ENCODE data around the gene PRUNE2. TPM values are rescaled to one million over a fixed set of nuclear protein-coding genes. Genes with fewer than 3 reads are reported as not detected.
A peak's percentile ranks its signal among the peaks of the same experiment; 100 is the strongest.
"Not testable (repeated sequence)": the region's sequence is repeated elsewhere in the genome, so short reads cannot be mapped to it uniquely, and the experiment has no call there.

PRUNE2 gene
- polyA plus RNA-seq, 4 donors, result 9.0 to 16.3 (median 11.1) TPM

DNA sequence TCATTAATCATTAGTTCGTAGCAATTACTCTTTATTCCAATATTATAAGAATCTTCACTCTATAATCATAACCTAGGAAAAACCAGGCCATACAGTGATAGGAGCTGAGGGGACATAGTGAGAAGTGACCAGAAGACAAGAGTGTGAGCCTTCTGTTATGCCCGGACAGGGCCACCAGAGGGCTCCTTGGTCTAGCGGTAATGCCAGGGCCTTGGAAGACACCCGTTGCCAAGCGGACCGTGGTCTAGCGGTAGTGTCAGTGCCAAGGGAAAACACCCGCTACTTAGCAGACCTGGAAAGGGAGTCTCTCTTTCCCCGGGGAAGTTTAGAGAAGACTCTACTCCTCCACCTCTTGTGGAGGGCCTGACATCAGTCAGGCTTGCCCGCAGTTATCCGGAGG is 239.9 kb downstream of the PRUNE2 start:
- DNase-seq (ENCODE audit: low read depth in 4 of 4, low spot score in 2 of 4), result not testable (repeated sequence)

DNA sequence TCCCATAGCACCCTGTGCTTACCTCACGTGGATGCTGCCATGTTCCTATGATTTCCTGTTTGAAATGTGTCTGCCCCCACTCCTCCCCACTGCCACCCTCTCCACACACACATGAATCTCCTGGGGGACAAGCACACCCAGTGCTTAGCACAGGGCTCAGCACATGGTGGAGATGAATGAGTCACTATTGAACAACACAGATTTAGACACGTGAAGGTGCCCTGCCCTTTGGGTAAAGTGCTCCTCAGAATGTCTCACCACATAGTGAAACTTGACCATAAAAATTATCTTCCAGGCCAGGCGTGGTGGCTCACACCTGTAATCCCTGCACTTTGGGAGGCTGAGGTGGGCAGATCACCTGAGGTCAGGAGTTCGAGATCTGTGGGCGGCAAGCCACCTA is 240.5 kb downstream of the PRUNE2 start:
- DNase-seq (ENCODE audit: low read depth in 4 of 4, low spot score in 2 of 4), result no peak

DNA sequence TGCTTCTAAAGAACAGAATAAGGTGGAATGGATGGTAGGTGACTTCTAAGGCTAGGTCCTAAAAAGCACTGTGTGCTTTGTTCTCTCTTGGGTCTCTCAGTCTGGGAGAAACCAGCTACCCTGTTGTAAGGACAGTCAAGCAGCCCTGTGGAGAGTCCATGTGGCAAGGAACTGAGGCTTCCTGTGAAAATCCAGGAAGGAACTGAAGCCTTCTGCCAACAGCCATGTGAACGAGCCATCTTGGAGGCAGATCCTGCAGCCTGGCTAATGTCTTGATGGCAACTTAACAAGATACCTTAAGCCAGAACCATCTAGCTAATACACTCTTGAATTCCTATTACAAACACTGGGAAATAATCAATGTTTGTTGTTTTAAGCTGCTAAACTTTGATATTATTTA is 241.8 kb downstream of the PRUNE2 start:
- no peak for DNase-seq (ENCODE audit: low read depth in 4 of 4, low spot score in 2 of 4)

DNA sequence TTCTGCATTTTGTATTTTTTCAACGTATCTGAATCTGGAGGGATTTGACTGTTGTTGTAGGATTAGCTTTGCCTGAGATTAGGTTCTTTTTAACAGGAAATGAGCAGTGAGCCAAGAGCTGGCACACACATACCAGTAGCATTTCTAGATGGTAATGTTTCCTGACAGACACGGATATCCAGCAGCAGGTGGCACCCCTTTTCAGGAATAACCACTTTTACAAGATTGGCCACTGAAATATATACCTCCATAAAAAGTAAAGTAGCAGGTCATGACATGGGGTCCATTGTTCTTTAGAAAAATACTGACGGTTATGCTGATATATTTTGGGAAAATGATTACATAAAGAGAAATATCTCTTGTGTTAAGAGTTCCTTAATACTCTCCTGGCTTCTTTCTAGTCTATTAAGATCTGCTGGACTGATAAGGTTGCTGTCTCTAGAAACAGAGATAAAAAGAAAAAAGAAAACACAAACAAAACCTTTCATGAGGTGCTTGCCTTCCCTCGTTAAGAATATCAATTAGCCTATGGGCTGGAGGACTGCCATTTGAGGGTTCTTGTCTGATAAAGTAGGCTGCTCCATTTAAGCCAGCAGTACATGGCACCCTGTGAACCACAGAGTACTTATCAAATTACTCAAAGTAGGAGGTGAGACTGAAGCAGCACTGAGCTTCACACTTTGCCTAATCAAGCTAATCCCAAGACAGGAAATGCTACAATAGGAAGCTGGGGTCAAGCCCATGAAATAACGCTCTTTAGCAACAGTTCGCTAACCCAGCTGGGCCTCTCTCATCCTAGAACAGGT is 243.2 kb downstream of the PRUNE2 start:
- no peak for DNase-seq (ENCODE audit: low read depth in 4 of 4, low spot score in 2 of 4)

DNA sequence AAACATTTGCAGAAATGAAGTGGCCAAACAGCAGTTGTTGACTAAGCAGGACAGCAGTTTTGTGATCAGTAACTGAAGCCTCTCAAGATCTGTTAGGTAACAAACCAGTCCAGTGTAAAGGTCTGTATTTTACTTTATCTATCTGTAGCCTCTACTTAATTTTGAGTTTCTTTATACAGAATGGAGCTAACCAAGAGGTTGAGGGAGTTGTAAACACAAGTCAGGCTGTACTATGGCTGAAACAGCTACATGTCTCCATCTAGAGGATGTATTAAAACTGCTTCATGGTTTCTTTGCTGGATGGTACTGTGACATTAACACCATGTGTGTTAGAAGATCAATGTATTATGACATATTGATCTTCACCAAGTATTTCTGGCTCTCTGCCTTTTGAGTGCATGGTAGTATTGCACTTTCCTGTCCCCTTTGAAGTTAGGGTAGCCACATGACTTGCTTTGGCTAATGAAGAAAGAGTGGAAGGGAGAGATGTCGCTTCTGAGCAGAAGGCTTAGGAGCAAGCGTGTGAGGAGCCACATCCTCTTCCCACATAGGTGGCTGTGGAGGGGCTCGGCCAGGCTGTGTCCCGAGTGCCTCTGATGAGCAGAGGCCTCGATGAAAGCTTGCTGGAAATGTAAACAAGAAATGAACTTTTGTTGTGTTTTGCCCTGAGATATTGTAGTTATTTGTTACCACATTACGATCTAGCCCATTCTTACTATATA is 247.2 kb downstream of the PRUNE2 start:
- peak in 2 of 4 donors; percentile 23 to 37 for DNase-seq (ENCODE audit: low read depth in 4 of 4, low spot score in 2 of 4)

DNA sequence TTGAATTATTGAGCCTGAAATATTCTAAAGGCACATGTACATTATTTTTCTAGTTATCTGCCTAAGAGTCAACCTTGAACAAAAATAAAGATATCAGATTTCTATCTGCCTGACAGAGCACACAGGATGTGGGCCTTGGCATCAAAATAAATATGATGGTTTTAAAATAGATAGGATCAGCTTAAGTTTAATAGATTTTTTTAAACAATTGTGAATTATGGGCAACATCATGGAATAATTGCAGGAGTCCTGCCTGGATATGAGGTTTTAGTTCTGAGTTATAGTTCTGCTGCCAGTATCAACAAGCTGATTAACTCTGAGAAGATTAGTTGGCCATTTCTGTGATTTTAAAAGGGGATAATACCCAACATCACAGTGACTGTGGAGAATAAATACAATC is 248.6 kb downstream of the PRUNE2 start:
- no peak for DNase-seq (ENCODE audit: low read depth in 4 of 4, low spot score in 2 of 4)

DNA sequence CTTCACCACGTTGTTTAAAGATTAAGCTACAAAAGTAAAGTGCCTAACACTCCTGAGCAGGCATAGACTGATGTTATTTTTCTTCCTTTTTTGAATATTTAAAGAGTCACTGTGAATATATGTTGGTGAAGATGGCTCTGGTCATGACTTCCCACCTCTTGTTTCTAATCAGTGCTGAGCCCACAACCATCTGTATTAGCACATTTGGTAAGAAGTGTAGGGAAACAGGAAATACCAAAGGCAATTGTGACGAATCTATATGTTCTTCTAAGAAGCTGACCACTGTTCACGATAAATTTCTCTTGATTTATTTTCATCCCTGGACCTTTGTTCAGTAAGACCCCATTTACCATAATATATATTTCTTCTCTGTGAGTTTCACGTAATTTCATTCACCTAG is 249.9 kb downstream of the PRUNE2 start:
- no peak for DNase-seq (ENCODE audit: low read depth in 4 of 4, low spot score in 2 of 4)

DNA sequence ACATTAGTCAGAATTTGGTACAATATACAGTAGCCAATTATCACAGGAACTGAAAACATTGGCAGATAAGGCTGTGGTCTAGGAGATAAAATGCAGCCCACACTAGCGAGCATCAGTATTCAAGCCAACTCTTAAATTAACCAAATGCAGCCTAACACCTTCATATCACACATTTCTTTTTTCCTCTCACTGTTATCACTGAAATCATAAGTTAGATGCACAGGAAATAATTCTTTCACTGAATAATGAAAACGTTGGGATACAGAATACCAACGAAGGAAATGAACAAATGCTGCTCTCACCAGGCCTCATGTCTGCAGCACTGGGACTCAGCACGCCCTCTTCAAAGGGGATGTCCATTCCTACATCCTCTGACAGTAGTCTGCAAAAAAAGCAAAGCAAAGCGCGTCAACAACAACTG is 250.8 kb downstream of the PRUNE2 start:
- DNase-seq (ENCODE audit: low read depth in 4 of 4, low spot score in 2 of 4), result no peak

DNA sequence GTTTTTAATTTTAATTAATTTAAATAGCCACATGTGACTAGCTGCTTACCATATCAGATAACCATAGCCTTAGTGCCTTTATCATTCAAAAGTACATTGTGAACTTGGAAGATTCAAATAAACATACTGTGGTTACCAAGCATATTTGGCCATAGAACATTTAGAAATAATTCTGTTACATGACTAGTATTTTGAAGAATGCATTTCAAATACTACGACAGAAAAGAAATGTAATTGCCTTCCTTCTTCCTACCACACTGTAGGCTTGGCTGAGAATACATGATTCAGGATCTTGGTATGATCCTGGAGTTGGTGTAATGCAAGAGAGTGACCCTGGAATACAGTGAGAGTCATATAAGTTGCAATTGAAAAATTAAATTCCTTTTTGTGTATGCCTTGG is 251.3 kb downstream of the PRUNE2 start:
- DNase-seq (ENCODE audit: low read depth in 4 of 4, low spot score in 2 of 4), result no peak

DNA sequence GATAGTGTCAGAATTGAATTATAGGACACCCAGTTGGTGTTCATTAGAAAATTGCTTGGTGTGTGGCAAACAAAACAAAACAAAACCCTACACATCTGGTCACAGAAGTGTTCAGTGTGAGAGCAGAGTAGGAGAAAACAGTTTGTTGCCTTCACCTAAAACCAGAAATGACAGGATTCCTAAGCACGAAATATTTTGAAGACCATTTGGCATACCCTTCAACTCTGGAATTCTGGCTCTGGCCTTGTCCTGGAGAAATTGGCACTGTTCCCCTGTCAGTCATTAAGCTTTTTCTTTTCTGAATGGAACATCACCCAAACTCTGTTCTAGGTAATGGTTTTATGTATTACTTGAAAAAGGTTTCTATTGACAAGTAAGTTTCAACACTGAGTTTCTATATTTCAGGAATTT is 251.9 kb downstream of the PRUNE2 start:
- no peak for DNase-seq (ENCODE audit: low read depth in 4 of 4, low spot score in 2 of 4)

DNA sequence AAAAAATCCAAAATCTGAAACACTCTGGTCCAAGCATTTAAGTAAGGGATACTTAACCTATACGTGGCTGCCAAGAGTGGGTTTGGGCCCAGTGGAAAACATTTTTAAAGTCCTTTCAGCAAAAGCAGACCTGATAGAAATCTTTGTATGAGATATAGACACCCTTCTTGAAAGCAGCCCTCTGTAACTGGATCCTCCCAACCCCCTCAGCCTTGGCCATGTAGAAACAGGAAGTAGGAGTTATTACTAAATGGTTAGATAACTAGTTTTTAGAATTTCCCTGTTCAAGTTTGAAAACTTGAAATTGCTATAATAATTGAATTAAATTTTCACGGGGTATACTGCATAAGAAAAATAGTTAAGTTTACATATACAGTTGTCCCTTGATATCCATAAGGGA is 253.0 kb downstream of the PRUNE2 start:
- no peak for DNase-seq (ENCODE audit: low read depth in 4 of 4, low spot score in 2 of 4)

DNA sequence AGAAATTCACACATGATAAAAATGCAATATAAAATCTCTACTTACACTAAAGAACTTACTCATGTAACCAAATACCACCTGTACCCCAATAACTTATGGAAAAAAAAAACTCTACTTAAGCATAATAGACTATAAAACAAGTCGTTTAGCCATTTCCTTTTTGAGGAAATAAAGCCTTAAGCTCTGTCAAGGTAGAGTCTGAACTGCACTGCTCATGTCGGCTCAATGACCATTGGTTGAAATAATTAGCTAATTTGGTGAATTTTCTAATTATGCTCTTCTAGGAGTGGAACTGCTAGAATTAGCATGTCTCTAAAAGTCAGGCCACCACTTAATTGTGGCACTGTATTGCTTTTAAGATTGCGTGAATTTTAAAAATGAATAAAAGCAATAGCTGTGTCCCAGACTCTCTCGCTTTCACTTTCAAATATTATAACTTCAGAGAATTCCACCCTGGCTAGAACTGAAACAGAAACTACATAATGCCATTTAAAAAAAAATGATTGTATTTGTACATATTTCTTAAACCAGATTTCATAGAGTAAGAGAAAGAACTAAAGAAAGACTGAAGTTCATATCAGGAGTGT is 254.7 kb downstream of the PRUNE2 start:
- no peak for DNase-seq (ENCODE audit: low read depth in 4 of 4, low spot score in 2 of 4)

DNA sequence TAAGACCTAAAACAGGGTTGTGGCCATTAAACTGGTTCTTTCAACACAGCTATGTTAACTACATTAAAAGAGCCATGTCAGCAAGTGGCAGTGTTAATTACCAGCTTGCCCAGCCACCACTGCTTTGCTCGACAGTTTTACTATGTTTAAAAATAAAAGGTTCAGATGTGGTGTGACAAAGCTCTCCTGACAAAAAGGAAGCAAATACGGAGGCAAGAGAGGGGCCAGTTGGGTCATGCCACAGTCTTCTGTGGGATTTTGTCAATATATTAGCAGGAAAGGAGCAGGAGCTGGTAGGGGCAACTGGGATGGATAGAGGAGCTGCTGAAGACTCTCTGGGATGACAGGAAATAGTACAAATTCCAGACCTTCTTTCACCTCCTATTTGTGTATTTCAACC is 255.2 kb downstream of the PRUNE2 start:
- no peak for DNase-seq (ENCODE audit: low read depth in 4 of 4, low spot score in 2 of 4)

DNA sequence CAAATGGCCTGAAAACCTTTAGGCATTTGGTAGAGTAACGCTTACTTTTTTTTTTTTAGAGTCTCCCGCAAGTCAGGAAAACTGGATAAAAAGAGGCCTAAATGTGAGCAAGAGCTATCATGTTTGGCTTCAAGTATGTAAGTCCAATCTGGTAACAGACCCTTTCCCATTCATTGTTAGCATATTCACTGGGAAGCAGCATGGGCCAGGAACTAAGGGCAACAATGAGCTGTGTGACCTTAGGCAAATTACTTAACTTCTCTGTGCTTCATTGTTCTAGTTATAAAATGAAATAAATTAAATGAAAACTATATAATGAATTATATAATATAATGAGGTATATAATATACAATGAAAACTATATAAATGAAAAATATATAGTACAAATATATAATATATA is 256.0 kb downstream of the PRUNE2 start:
- DNase-seq (ENCODE audit: low read depth in 4 of 4, low spot score in 2 of 4), result no peak

DNA sequence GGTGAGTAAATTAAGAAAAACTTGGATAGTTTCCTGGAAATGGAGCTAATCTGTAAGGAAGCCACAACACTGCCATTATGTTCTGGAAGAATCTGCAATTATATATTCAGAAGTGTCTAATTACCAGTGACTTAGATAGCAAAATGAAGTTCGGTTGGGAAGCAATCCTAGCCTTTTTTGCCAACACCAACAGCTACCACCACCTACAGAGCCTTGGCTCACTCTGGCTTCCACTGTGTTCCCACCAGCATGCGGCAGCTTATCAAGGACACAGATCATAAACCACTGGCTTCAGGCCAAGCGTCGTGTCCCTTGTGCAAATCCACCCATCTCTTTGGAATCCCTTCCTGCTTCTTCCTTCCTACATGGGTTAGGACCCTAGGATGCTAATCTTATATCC is 259.7 kb downstream of the PRUNE2 start:
- no peak for DNase-seq (ENCODE audit: low read depth in 4 of 4, low spot score in 2 of 4)

DNA sequence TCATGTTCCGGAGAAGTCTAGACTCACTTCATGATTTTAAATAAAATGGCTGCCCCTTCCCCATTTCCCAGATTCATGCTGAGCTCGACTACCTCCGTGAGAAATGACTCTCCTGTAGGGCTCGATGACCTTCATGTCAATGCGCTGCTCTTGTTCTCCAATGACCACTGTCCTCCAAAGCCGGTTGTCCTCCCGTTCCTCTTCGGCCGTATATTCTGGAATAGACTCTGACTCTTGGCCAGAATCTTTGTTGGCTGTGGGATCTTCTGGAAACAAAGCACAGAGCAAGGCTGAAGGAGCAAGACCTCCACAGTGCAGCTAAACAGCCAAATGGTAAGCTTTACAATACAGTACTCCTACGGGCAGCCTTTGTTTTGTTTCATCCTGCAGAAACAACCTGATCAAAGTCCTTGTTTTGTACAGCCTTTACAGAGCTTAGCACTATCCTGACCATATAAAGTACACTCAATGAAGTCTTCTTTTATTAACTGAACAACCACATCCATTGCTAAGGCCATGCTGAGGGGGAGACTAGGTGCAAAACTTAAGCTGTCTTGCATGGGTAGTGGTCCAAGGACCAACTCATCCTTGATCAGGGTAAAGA is 261.2 kb downstream of the PRUNE2 start:
- no peak for DNase-seq (ENCODE audit: low read depth in 4 of 4, low spot score in 2 of 4)

DNA sequence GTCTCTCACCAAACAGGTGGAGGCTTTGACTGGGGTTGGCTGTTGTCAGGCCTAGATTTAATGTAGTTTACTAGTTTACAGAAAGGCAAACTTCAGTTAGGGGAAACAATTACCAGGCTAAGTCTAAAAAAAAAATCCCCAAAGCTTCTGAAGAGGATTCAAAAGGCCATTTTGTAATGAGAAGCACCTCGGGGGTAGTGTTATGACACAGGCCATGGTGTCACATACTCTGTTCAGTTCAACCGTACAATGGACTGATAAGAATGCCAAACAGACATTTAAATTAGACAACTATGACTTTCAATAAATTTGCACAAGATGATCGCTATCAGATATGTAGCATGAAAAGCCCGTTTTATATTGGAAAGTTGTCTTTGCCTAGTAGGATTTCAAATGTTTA is 261.7 kb downstream of the PRUNE2 start:
- no peak for DNase-seq (ENCODE audit: low read depth in 4 of 4, low spot score in 2 of 4)

DNA sequence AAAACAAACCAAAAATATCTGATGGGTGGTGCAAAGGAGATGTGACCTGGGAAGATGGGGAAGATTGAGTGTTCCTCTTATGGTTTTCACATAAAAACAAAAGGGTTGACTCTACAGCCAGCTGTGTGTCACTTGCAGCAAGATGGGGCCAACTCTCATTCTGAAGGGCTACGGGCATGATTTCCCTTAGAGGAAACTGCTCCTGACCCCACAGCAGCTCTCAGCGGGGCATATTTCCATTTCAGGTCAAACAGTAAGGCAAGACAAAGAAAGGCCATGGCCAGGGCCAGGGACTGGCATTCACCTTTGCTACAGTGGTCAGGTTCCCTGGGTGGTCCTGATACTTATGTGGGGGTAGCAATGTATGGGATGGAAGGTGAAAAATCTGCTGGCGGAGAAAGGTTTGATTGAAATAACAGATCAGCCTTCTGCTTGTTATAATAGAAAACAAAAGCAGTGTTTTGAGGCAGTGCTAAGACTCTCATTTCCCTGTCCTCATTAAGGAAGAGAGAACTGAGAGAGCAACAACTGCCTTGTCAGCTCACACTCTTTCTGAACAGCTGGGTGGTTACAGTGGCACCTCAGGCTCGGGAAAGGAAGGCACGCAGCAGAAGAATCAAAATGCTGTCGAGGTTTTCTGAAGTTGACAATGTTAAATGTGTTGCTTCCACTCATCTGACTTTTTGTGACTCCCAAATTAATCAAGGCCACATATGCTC is 262.4 kb downstream of the PRUNE2 start:
- DNase-seq (ENCODE audit: low read depth in 4 of 4, low spot score in 2 of 4), result no peak

DNA sequence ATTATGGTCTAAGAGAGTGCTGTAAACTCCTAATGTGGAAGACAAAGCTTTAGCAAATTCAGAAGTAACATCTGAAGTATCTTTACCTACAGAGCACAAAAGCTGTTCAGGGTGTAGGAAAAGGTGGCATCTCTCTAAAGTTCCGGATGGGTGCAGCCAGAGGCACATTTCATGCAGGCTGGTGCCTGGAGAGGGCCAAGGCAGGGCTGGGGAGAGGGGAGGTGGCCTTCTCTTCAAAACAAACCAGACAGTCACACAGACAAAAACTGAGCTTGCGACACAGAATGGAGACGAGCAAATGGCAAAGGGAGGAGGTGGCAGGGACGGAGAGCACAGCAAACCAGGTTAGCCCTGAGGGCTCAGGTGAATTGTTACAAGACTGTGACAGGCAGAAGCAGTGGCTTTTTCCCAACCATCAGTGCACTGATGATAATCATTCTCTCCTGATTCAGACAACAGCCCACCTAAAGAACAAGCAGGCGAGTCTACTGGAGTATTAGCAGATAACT is 263.2 kb downstream of the PRUNE2 start:
- DNase-seq (ENCODE audit: low read depth in 4 of 4, low spot score in 2 of 4), result no peak

DNA sequence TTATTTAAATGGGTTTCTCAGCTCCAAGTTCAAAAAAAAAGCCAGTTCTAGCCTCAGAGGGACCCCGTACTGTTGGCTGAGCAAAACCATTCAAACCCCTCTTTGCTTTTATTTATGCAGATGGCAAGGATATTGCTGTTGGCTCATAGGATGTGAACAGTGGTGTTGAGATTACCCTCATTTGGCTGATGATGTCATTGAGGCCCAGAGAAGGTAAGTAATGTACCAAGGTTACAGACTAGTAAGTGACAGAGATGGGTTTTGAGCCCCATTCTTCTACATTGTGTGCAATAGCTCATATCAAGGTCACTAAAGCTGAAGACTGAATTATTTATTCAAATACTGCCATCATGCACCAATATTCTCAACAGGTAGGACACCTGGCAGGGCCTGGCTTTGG is 263.8 kb downstream of the PRUNE2 start:
- no peak for DNase-seq (ENCODE audit: low read depth in 4 of 4, low spot score in 2 of 4)

DNA sequence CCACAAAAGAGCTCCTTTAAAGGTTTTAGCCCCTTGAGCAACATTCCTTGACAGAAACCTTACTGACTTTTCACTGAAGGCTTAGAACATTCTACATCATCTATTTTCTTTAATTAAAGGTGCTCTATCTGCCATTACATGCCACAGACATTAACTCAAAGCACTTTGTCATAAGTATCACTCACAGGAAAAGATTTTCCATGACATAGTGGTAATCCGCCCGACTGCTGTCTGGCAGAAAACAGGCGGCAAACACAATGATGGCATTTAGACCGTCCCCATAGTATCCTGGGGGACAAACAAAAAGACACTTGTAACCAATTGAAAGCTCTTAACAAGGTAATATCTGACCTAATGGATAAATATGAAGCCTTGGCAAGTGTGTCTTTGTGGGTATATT is 267.9 kb downstream of the PRUNE2 start:
- DNase-seq (ENCODE audit: low read depth in 4 of 4, low spot score in 2 of 4), result no peak
